Left renal cortex interstitium (tissue), 4 donors: ENCODE measurements around the gene IGFLR1. TPM values are rescaled to one million over a fixed set of nuclear protein-coding genes. Genes with fewer than 3 reads are reported as not detected.
"Not testable (repeated sequence)": the region's sequence is repeated elsewhere in the genome, so short reads cannot be mapped to it uniquely, and the experiment has no call there.

Experiments
- DNase-seq, 4 donors: peaks; one replicate each; pipeline ENCODE4 v3.0.0-alpha.2; 2013; ENCODE audit warnings: low read depth in 4 of 4, low spot score in 2 of 4, missing footprints in 1 of 4
- polyA plus RNA-seq, 4 donors: library from polyadenylated mRNA; unstranded; fragments of 120-200 nt; gene quantifications; one replicate each; pipeline ENCODE4 v1.2.1, GENCODE V29; 2013; ENCODE audit not compliant: insufficient read length in 4 of 4

IGFLR1 gene
- polyA plus RNA-seq, 4 donors: 2.8 to 4.6 (median 3.7) TPM

DNA sequence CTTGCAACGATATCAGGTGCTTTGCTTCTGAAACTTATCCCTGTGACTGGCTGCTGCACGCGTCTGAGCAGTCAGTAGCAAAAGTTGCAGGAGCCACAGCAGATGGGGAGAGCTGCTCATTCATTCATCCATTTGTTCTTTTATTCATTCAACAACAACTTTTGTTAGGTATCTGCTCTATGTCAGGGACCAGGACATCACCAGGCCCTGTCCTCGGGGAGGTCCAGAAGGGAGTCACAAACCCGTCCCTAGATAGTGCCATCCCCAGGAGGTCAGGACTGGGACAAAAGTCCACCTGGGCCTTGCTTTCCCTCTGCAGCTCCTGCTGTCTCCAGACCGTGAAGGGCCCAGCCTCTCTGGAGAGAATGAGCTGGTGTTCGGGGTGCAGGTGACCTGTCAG is 35.7 kb upstream of the IGFLR1 start:
- no peak for DNase-seq

DNA sequence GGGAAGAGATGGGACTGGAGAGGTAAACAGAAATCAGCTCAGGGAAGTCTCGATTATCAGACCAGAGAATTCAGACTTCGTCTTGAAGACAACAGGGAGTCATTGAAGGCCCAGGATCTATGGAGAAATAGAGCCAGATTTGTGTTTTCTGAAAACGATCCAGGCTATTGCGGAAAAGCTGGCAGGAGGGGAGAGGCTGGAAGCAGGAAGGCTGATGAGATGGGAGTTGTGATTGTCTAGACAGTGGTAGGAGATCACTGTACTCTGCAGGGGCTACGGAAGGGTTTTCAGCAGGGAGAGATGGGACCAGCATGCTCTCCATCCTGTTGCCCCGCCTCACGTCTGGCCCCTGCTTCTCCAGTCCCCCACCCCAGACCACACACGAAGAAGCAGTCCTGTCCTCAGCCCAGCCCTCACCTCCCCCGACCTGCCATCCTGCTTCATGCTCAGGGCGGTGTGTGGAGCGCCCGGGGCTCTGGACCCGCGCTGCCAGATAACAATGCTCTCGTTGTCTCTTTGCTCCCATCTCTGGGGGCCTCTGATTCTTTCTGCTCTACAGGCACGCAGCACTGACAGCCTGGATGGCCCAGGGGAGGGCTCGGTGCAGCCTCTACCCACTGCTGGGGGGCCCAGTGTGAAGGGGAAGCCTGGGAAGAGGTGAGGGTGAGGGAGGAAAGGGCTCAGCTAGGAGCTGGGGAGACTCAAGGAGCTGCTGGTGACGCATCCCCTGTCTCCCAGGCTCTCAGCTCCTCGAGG is 35.0 kb upstream of the IGFLR1 start:
- no peak for DNase-seq

- DNase-seq: no peak
Measured at GRCh38 chr19:35776102-35776788, 34.0 kb upstream of the IGFLR1 start.

DNA sequence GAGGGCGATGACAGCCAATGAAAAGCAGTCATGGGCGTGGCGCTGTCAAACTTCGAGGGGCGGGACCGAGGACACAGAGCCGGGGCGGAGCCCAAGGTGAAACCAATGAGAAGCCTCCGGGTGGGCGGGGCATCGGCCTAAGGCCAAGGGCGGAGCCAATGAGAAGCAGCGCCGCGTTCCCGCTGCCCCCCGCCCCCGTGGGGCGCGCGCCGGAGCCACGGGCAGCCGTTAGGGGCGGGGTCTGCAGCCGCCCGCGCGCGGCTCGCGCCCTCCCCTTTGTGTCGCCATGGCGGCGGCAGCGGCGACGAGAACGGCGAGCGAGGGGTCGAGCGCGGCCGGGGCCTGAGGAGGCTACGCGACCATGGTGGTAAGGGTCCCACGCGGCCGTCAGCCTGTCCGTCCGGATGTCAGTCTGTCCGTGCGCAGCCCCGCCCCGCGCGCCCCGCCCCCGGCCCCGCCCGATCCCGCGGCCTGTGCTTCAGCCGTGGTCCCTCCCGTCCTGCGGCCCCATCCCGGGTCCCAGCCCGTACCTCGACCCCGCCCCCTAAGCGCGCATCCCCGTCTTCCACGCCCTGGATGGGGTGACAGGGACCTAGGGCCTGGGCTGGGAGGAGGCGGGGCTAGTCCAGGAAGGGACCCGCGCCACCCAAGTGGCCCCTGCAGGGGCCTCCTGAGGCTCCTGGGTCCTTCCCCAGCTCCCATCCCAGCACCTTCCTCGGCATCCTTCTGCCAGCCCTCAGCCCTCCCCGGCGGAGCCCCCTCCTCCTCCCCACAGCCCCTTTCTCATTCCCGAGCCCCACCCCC is 33.2 kb upstream of the IGFLR1 start, which contains the start of gene ARHGAP33:
ARHGAP33 (plus strand) TSS at position 267 of the 804 bp plus-strand sequence; CDS start at position 362, 95 bp downstream.
- peak; percentile 83 to 98 (median 96) for DNase-seq

DNA sequence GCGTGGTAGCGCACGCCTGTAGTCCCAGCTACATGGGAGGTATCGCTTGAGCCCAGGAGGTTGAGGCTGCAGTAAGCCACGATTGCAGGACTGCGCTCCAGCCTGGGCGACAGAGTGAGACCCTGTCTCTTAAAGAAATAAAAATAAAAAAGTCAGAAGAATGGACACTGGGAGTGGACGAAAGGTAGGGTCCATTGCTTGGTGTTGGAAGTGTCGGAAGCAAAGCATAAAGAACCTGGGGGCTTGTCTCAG is 32.7 kb upstream of the IGFLR1 start:
- DNase-seq: no peak

GRCh38 chr19:35774274-35775045 is 32.2 kb upstream of the IGFLR1 start:
- DNase-seq: no peak

GRCh38 chr19:35773020-35773806 is 31.0 kb upstream of the IGFLR1 start:
- no peak for DNase-seq

- not testable (repeated sequence) for DNase-seq
Measured at GRCh38 chr19:35772362-35772761, 30.1 kb upstream of the IGFLR1 start.

GRCh38 chr19:35768082-35768421 is 25.8 kb upstream of the IGFLR1 start:
- DNase-seq: no peak

DNA sequence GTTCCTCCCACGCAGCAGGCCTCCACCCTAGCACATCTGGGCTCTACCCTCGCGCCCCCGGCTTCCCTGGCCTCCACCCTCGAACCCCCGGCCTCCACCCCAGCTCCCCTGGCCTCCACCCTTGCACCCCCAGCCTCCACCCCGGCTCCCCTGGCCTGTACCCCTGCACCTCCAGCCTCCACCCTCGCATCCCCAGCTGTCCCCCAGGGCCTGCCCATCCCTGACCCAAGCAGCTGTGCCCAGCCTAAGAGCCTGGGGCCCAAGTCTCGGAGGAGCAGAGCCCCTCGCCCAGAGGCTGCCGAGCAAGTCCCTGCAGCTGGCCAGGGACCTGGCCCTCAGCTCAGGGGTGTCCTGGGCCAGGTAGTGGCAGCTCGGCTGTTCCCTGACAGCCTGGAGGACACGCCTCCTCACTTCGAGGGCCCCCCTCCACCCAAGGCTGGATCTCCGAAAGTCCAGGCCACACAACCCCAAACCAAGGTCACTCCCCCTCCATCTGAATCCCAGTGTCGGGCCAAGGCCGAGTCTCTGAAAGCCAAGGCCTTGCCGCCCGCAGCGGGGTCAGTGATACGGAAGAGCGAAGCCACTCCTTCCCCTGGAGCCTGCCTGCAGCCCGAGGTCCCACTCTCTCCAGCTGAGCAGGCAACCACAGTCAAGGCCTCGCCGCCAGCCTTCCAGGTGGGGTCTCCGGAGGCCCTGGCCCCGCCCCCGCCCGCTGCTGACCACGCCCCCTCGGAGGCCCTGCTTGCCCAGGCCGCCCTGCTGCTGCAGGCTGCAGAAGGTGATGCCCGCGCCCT is 25.2 kb upstream of the IGFLR1 start:
- DNase-seq: no peak

DNA sequence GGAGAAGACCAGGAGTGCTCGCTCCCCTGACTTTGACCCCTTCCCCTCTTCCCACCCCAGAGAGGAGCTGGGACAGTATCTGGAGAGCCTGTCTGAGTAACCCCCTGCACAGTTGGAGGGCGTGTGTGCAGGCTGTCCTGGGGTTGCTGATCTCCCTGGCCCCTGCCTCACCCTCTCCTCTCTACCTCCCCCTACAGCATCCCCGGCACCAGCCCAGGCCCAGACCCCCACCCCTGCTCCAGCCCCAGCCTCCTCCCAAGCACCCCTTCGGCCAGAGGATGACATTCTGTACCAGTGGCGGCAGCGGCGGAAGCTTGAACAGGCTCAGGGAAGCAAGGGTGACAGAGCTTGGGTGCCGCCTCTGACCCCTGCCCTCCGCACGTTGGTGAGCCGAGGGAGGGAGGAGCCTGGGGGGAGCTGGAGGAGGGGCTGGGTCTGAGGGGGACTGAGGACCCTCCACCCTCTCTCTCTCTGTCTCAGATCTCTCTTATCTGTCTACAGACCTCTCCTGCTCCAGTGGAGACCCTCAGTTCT is 24.4 kb upstream of the IGFLR1 start:
- DNase-seq: no peak

DNA sequence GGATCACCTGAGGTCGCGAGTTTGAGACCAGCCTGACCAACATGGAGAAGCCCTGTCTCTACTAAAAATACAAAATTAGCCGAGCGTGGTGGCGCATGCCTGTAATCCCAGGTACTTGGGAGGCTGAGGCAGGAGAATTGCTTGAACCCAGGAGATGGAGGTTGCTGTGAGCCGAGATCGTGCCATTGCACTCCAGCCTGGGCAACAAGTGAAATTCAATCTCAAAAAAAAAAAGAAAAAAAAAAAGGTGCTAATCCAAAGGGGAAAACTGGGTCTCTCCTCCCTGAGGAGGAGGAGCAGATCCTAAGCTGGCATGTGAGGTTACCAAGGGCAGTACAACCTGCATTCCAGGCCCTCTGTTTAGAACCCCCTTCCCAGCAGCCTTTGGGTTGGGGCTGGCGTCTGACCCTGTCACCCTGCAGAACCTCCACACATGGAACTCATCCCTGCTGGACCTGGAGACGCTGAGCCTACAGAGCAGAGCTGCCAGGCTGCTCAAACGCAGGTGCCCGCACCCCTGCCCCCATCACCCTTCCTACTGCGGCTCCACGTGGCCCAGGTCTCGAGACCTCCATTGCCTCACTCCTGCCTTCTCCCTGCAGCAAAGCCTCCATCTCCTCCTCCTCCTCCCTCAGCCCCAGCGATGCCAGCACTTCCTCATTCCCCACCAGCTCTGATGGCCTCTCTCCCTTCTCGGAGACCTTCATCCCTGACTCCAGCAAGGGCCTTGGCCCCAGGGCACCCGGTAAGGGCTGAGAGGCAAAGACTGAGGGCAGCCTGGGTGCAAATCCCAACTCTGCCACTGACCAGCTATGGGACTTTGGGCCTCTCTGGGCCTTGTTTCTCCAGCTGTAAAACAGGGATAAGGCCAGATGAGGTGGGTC is 22.4 kb upstream of the IGFLR1 start:
- no peak for DNase-seq

GRCh38 chr19:35760711-35761349 is 18.6 kb upstream of the IGFLR1 start:
- no peak for DNase-seq

GRCh38 chr19:35759697-35760096 is 17.4 kb upstream of the IGFLR1 start:
- DNase-seq: no peak

DNA sequence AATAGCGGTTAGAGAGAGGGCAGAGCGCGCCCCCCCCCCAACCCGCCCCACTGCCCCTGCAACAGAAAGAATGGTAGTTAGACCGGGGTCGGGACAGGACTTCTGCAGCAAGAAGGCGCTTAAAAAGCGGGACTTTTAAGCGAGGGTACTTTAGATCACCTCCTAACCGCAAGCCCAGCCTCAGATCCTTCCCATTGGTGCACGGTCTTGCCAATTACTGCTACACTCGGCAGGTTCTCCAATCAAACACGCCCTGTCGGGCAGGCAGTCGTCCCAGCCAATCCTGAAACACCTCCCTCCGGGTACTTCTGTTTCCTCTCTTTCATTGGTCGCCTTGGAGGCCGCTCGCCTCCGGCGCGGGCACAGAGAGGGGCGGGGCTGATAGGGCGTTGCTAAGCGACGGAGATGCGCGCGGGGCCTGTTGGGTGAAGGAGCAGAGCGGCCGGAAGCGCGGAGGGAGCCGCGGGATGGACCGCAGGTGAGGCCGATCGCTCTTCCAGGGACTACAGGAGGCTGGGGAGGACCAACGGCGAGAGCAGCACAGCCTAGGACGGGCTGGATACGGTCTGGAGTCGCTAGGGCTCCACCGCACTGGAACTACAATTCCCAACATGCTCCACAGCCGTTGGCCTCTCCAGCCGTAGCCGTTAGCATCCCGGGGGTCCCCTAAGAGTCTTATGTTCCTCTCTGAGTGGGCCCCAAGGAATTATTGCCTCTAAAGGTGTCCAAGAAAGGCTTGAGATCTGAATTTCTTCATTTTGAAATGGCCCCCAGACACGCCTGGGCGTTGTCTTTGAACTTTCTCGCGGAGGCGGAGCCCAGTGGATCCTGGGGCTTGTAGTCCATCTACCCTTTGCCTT is 15.7 kb upstream of the IGFLR1 start, which contains the start of gene PROSER3:
PROSER3 (plus strand) TSS at position 428 of the 860 bp plus-strand sequence; CDS start at position 468, 40 bp downstream.
- DNase-seq: peak; percentile 95 to 99 (median 97)

DNA sequence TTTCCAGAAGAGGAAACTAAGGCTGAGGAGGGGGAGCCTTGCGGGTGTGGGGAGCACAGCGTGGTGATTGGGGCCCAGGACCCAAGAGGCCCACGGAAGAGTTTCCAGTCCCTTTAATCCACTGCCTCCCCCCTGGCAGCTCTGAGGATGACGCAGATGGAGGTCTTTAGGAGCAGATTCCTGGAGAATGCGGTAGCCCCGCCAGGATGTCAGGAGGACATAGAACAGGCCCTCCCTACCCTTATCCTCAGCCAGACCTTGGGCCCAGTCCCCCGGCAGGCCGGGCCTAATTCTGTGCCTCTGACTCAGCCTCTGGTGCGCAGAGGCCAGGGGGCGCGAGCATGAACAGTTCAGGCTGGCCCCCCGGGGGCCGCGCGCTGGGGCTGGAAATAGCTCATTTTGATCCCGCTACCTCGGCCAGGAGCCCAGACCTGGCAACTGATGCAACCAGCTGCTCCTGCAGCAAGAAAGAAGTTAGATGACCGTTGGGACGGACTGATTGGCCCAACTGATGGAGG is 15.0 kb upstream of the IGFLR1 start:
- DNase-seq: no peak
